PC-3 (cell line): Measurements from ENCODE around the gene RGS7. TPM values are rescaled to one million over a fixed set of nuclear protein-coding genes. Genes with fewer than 3 reads are reported as not detected.

ENCODE experiments used
- ATAC-seq: fragments of 200-7000 bp; cut with Tn5 transposase; 2 replicates; pipeline ENCODE4 v1.9.1; 2020; ENCODE audit warnings: mild to moderate bottlenecking, moderate library complexity
- BruUV-seq: library from RNA; stranded (reverse); fragments of 400-500 nt; replicated peaks from 2 replicates; lab custom pipeline; 2021; lab: Mats Ljungman, UMichigan
- CTCF ChIA-PET: fragments of 300-600 bp; sonication (Branson Sonifier 250); formaldehyde crosslinking; loops from one replicate; lab custom pipeline; 2022; ENCODE audit warnings: antibody characterized with exemption; lab: Charles Lee
- POLR2A ChIA-PET: fragments of 300-600 bp; sonication (Branson Sonifier 250); formaldehyde crosslinking; loops from one replicate; lab custom pipeline; 2022; ENCODE audit warnings: antibody characterized with exemption; ENCODE audit not compliant: unreplicated experiment; lab: Charles Lee
- DNase-seq: peaks from one replicate; pipeline ENCODE4 v3.0.0-alpha.2; 2015
- H2AFZ ChIP-seq: fragments of 300-600 bp; sonication (generic); 2 replicates; pipeline ENCODE4 v1.6.0; 2016; ENCODE audit warnings: antibody characterized with exemption, low read length
- H3F3A ChIP-seq: fragments of 300-600 bp; sonication (generic); one replicate; pipeline ENCODE4 v1.6.0; 2017; ENCODE audit warnings: antibody characterized with exemption, low read length, control low read depth, mild to moderate bottlenecking; ENCODE audit not compliant: unreplicated experiment
- H3K27ac ChIP-seq: fragments of 300-600 bp; sonication (generic); 2 replicates; pipeline ENCODE4 v1.5.1; 2016; ENCODE audit warnings: mild to moderate bottlenecking, low read length
- H3K27me3 ChIP-seq: fragments of 300-600 bp; sonication (generic); 2 replicates; pipeline ENCODE4 v1.6.1; 2016; ENCODE audit warnings: low read length, mixed read lengths
- H3K36me3 ChIP-seq: fragments of 300-600 bp; sonication (generic); 2 replicates; pipeline ENCODE4 v1.6.1; 2016; ENCODE audit warnings: low read depth, mixed run types, low read length, mixed read lengths
- H3K4me1 ChIP-seq: fragments of 300-600 bp; sonication (generic); 2 replicates; pipeline ENCODE4 v1.5.1; 2016; ENCODE audit warnings: low read length; ENCODE audit not compliant: insufficient read depth
- H3K4me2 ChIP-seq: fragments of 300-600 bp; sonication (generic); 2 replicates; pipeline ENCODE4 v1.6.0; 2016; ENCODE audit warnings: low read length
- H3K4me3 ChIP-seq: fragments of 300-600 bp; sonication (generic); 2 replicates; pipeline ENCODE4 v1.5.1; 2016; ENCODE audit warnings: mild to moderate bottlenecking, low read length, mixed read lengths
- H3K79me2 ChIP-seq: fragments of 300-600 bp; sonication (generic); 2 replicates; pipeline ENCODE4 v1.6.1; 2017; ENCODE audit warnings: low read length, mixed read lengths
- H3K9ac ChIP-seq: fragments of 300-600 bp; sonication (generic); 2 replicates; pipeline ENCODE4 v1.6.0; 2016; ENCODE audit warnings: mild to moderate bottlenecking, low read length
- H3K9me2 ChIP-seq: fragments of 300-600 bp; sonication (generic); replicated peaks from 2 replicates; pipeline ENCODE4 v1.6.1; 2016; ENCODE audit warnings: mixed run types, low read length, mixed read lengths
- H3K9me3 ChIP-seq: fragments of 300-600 bp; sonication (generic); 2 replicates; pipeline ENCODE4 v1.6.1; 2016; ENCODE audit warnings: low read length, mixed read lengths
- H4K20me1 ChIP-seq: fragments of 300-600 bp; sonication (generic); 2 replicates; pipeline ENCODE4 v1.6.1; 2016; ENCODE audit warnings: low read length, mixed read lengths
- CTCF ChIP-seq: fragments of 300-600 bp; sonication (generic); conservative IDR thresholded peaks from 2 replicates; pipeline ENCODE4 v1.5.1; 2017; ENCODE audit warnings: antibody characterized with exemption, low read depth, mild to moderate bottlenecking, low read length
- EZH2 ChIP-seq: fragments of 300-600 bp; sonication (generic); IDR thresholded peaks from one replicate; pipeline ENCODE4 v1.6.1; 2017; ENCODE audit warnings: antibody characterized with exemption, mild to moderate bottlenecking, low read length; ENCODE audit not compliant: unreplicated experiment
- EZH2phosphoT487 ChIP-seq: fragments of 300-600 bp; sonication (generic); IDR thresholded peaks from 2 replicates; pipeline ENCODE4 v1.6.1; 2018; ENCODE audit warnings: mild to moderate bottlenecking, antibody characterized with exemption, low read length, borderline replicate concordance
- intact Hi-C: fragments of 100-400 bp; cut with micrococcal nuclease; formaldehyde crosslinking; loops from 2 replicates; pipeline ENCODE4 v1.9.0; 2023
- total RNA-seq: library from RNA; depleted of rRNA; stranded (reverse); fragments of >200 nt; gene quantifications from 2 replicates; pipeline ENCODE4 v1.2.3, GENCODE V29; 2014

RGS7 gene
- total RNA-seq, 1 experiment from 2014 or later = 0.15 TPM

GRCh38 chr1:241020851-241021697, 335.9 kb downstream of the RGS7 start:
- H3K9me3 ChIP-seq = no peaks in the 10 kb centered on the region
- no peaks in the 10 kb centered on the region for H3K9me2 ChIP-seq
- H3K4me2 ChIP-seq = no peak overlapping the region
- no peaks in the 10 kb centered on the region for H3K36me3 ChIP-seq
- BruUV-seq = no TSS peak
- H3K79me2 ChIP-seq = no peaks in the 10 kb centered on the region
- no peak overlapping the region for H3K27ac ChIP-seq
- H3F3A ChIP-seq = no peaks in the 10 kb centered on the region
- no peak overlapping the region for H3K4me3 ChIP-seq
- H3K9ac ChIP-seq = no peak overlapping the region
- no peaks in the 10 kb centered on the region for H3K4me1 ChIP-seq
- peaks cover 73% of the 10 kb centered on the region for H3K27me3 ChIP-seq
- intact Hi-C loops = no loop called here
- DNase-seq = no peak
- no peak overlapping the region for H2AFZ ChIP-seq
- POLR2A ChIA-PET = no interaction called here
- no peak for TF ChIP-seq EZH2phosphoT487
- no peak for TF ChIP-seq CTCF
- no peak for TF ChIP-seq EZH2
- H4K20me1 ChIP-seq = no peaks in the 10 kb centered on the region
- CTCF ChIA-PET = no interaction called here
- ATAC-seq = no peak

- ChIA-PET POLR2A (no interaction called here), CTCF (no interaction called here)
- Histone ChIP-seq H3F3A (no peaks in the 10 kb centered on the region), H3K9me2 (no peaks in the 10 kb centered on the region), H2AFZ (no peak overlapping the region), H4K20me1 (no peaks in the 10 kb centered on the region), H3K4me3 (no peak overlapping the region), H3K9ac (no peak overlapping the region), H3K27ac (no peak overlapping the region), H3K4me1 (no peaks in the 10 kb centered on the region), H3K79me2 (no peaks in the 10 kb centered on the region), H3K9me3 (no peaks in the 10 kb centered on the region), H3K27me3 (peaks cover 85% of the 10 kb centered on the region), H3K36me3 (no peaks in the 10 kb centered on the region), H3K4me2 (no peak overlapping the region)
- TF ChIP-seq CTCF (no peak), EZH2 (no peak), EZH2phosphoT487 (no peak)
- BruUV-seq = no TSS peak
- DNase-seq (no peak), ATAC-seq (no peak)
- intact Hi-C loops = no loop called here
Observed at GRCh38 chr1:241012708-241013340, 344.2 kb downstream of the RGS7 start.

GRCh38 chr1:241007668-241008067, 349.3 kb downstream of the RGS7 start:
- H3K9me2 ChIP-seq = no peaks in the 10 kb centered on the region
- no TSS peak for BruUV-seq
- ATAC-seq (no peak), DNase-seq (no peak)
- H3F3A ChIP-seq = no peaks in the 10 kb centered on the region
- H3K27ac ChIP-seq = no peak overlapping the region
- H3K9ac ChIP-seq = no peak overlapping the region
- H3K4me2 ChIP-seq = no peak overlapping the region
- no peak overlapping the region for H2AFZ ChIP-seq
- ChIA-PET POLR2A (no interaction called here), CTCF (no interaction called here)
- no peaks in the 10 kb centered on the region for H3K36me3 ChIP-seq
- intact Hi-C loops = no loop called here
- no peaks in the 10 kb centered on the region for H3K9me3 ChIP-seq
- TF ChIP-seq CTCF (no peak), EZH2 (no peak), EZH2phosphoT487 (no peak)
- peaks cover under 1% of the 10 kb centered on the region; the same call in 1 of the 2 replicates for H3K4me1 ChIP-seq
- H3K4me3 ChIP-seq = no peak overlapping the region
- no peaks in the 10 kb centered on the region for H4K20me1 ChIP-seq
- peaks cover 77% of the 10 kb centered on the region for H3K27me3 ChIP-seq
- no peaks in the 10 kb centered on the region for H3K79me2 ChIP-seq
